Measurements from ENCODE around the gene TNNC1.

TNNC1 gene

DNA sequence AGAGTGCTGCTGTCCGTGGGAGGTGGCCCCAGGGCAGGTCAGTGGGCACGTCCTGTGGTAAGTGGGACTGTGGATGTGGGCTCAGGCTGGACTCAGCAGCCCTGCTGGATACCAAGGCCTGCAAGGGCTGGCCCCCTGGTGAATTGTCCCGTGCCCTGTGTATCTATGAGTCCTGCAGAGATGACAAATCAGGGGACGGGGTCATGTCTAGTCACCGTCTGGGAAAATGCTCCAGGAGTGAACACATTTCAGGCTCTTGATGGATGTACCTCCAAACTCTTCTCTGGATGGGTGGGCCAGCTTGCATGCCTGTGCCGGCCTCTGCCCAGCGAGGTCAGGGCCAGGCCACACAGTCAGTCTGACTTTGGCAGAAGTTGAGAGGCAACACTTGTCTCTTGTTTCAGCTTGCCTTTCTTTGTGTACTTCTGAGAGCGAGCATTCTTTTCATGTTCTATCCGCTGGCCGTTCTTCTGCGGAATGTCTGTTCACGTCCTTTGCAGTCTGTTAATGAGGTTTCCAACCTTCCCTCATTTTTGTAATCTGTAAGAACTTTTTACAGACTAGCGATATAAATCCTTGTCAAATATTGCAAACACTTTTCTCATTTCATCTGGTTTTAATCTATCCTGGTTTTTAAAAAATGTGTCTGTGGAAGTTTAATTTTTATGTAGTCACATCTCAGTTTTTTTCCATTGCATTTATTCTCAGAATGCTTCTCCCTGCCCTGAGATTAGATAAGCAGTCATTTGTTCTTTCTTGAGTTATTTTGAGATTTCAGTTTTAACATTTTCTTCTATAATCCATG, 29.9 kb upstream of the TNNC1 start:
- no peak for DNase-seq

DNA sequence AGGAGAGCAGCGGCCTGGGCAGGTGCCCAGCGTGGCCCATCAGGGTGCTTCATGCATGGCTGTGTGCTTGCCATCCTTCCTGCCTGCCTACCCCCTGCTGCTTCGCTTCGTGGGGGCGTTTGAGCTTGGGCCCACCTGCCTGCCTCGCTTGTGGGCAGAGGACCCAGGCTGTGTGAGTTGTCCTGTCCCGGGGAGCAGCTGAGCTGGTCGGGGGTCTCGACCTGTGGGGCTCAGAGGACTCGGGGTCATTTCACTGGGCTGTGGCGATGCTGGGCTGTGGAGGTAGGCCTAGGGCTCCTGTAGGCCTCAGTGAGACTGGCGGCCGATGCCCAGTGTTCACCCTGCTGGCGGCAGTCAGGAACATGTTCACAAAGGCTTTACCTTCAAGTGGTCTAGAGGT, 29.2 kb upstream of the TNNC1 start:
- DNase-seq, result no peak

DNA sequence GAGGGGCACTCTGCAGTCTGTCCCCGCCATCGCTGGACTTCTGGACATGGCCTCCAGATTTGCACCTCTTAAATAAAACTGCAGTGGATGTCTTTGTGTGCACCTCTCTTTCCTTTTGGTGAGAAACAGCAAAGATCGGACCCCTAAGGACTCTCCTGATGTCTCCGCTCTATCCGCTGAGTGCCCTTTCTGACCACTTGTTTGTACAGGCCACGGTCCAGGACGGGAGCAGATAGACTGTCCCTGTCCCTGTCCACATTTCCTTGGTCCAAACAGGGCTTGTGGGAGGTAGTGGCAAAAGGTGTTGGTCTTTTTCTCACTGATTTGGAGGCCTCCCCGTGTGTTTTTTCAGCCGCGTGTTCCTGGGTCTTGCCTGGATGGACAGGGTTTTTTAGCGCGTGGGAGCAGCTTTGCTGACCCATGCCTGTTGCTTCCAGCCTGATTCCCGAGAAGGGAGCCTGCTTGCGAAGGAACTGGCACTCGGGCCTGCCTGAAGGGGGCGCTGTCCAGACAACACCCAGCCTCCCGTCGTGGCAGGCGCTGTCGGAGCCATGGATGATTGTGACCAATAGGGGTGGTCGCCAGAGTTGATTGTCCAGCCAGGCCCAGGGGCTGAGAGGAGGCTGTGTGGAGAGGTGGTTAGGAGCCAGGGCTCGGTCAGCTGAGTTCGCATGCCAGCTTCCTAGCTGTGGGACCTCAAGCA, 28.1 kb upstream of the TNNC1 start:
- peak; percentile 88 for DNase-seq

DNA sequence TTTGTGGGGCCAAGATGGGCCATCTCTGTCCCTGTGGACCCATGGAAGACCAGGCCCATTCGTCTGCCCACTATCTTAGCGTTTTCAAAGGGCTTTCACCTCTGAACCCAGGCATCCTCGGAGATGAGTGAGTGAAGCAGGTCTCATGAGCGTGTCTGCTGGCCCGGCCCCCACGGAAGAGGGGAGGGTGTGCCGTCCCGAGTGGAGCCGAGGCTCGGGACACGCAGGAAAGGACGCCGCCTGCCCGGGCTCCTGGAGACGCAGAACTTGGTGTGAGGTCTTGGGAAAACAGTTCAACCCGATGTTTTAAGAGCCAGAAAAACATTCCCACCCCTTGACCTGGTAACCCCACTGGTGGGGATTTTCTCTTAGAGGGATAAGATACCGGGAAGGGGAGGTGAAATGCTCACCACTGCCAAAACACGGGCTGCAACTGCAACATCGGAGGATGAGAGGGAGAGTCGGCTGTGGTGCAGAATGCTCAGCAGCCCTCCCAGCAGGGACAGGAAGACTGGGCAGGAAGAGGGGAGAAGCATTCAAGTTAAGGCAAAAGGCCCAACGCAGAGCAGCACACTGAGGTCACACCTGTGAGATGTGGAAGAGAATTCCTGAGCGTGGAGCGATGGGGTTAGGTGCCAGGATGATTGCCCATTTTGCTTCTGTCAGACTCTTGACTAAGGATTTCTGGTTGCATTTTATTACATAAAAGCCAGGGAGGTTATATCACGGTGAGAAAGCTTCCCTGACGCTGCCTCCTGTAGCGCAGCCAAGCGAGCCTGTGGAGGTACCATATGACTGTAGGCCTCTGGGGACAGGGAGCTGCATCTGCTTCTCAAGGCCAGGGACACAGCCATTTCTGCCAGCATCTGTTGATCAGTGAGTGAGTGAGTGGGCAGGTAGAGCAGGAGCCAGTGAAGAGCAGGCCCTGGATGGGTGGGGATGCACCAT, 27.2 kb upstream of the TNNC1 start:
- DNase-seq, result no peak

- no peak for DNase-seq
Measured at GRCh38 chr3:52479877-52480575, 26.2 kb upstream of the TNNC1 start.

- DNase-seq, result no peak
Measured at GRCh38 chr3:52479037-52479876, 25.4 kb upstream of the TNNC1 start.

DNA sequence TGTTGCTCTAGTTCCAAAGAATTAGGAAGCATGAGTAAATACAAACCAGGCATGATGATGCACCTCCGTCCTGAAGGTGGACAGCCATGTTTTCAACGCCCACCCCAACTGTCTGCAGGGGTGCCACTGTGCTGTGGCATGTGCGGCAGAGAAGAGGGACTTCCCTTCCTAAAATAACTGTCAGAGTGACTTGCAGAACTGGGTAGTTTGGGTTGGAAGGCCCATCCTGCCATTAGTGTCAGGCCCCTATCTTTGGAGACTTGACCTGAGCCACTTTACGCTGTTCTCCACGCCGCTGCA, 23.9 kb upstream of the TNNC1 start:
- DNase-seq, result no peak

- DNase-seq, result no peak
Measured at GRCh38 chr3:52477076-52477795, 23.4 kb upstream of the TNNC1 start.

DNA sequence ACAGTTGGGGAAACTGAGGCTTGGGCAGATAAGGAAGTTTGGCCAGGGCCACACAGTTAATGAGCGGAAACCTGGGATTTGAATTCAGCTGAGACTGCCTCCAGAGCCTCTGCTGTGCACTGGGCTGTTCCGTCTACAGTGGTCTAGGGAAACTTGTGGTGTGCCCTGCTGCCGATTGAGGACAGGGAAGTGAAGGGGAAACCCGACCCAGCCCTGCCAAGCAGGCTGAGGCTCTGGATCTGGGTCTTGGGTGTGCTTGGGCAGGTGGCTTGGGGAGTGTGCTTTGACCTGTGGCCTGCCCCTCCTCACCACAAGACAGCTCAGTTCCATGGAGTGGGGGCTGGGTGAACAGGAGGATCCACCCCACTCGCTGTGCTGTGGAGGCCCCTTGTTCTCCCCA, 19.2 kb upstream of the TNNC1 start:
- DNase-seq, result no peak

DNA sequence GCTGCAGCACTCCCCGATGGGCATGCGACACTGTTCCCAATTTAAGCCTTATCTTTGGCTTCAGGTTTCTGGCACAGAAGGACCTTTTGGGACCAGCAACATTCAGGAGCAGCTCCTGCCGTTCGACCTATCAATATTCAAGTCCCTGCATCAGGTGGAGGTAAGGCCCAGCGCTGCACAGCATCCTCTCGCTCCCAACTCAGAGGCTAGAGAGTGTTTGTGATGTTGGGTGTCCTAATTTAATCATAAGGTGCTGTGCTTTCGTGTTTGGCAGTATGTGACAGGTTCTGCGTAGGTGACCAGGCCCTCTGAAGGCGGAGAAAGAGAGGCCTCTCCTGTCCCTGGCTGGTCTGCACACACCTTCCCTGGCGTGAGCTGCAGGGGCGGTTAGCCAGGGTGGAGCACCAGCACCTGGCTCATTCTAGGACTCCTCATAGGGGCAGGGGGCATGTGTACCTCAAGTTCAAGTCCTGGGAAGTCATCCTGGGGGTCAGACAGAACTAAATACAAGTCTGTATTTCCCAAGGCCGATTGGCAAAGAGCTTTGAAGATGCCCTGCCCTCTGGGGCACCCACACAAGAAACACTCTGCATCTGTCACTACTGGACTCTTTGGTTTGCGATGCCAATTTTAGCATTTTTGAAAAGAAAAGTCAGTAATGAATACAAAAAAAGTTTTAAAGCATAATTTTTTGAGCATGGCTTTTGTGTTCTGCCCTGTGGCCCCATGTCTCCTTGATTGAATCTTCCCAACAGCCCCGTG, 18.6 kb upstream of the TNNC1 start:
- no peak for DNase-seq

DNA sequence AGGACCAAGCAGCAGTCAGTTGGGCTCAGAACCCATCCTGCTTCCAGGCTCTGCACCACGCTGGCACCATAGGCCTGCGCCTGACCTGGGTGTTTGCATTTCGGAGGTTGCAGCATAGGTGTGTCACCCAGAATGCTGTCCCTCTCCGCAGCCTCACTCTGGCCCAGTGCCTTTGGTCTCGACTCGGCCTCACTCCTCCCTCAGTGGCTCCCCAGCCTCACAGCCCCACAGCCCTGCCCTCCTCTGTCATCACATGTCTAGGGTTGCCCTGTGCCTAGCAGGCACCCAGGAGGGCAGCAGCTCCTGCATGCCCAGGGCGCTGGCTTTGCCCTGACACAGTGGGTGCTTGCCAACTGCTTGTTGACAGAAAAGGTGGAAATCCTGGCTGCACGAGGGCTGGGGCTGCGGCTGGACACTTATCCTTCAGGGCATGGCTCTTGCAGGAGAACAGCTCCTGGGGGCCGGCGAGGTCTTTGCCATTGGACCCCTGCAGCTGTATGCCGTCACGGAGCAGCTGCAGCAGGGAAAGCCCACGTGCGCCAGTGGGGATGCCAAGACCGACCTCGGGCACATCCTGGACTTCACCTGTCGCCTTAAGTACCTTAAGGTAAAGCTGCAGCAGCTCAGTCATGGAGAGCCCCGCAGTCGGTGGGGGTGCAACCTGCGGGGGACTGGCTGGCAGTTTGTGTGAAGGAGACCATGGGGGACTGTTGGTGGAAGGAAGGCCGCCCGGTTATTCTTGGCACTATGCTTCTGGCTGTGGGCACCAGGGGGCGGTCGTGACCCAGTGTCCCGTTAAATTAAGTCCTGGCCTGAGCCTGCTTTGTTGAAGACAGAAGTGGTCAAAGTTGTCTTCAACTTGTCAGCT, 17.8 kb upstream of the TNNC1 start:
- no peak for DNase-seq

DNA sequence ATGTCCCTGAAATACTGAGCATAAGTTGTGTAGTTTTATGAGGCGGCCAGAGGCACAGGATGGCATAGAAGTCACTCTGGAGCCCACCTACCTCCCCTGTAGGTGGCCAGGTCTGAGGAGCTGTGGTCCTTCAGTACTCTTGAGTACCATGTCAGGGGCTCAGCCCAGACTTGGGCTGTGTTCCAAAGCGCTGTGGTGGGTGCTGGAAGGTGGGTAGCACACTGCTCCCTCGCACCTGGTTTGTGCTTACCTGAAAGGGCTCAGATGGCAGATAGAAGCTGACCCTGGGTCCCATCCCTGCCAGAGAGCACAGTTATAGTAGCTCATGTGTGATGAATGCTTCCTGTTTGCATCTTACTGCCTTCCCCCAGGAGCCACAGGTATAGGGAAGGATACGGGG, 17.1 kb upstream of the TNNC1 start:
- no peak for DNase-seq

- DNase-seq, result no peak
Measured at GRCh38 chr3:52469001-52469400, 15.2 kb upstream of the TNNC1 start.

DNA sequence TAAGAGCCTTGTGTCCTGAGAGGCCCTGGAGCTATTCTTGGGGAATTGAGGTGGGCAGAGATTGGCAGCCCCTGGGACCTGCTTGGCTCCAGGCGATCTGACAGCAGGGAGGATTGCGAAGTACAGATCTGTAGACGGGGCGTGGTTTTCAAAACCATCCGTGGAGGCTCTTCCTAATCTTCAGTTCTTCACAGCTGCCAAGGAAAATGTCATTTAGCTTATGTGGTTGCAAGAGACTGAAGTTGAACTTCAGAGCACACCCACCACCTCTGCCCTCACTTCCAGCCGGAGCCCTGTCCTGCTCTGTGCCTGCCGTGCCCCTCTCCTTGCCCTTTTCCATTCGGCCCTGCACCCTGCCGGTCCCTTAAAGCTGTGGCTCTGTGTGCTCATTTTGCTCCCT, 14.5 kb upstream of the TNNC1 start:
- no peak for DNase-seq

DNA sequence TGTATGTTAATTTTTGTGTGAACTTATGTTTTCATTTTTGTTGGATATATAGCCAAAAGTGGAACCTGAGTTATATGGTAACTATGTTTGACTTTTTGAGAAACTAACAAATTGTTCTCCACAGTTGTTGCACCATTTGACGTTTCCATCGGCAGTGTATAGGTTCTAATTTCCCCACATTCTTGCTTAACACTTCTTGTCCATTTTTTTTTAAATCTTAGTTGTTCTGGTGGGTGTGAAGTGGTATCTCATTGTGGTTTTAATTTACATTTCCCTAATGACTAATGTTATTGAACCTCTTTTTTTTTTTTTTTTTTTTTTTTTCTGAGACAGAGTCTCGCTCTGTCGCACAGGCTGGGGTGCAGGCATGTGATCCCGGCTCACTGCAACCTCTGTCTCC, 9.6 kb upstream of the TNNC1 start:
- no peak for DNase-seq

GRCh38 chr3:52461874-52462273, 8.0 kb upstream of the TNNC1 start:
- DNase-seq, result no peak

GRCh38 chr3:52458770-52459545, 5.1 kb upstream of the TNNC1 start:
- DNase-seq, result no peak

- DNase-seq, result no peak
Measured at GRCh38 chr3:52458031-52458760, 4.4 kb upstream of the TNNC1 start.
